Spleen (tissue), 7 donors: Measurements from ENCODE around the gene GCC2.

Experiments used
- POLR2A ChIP-seq, 3 donors: fragments of 450-650 bp; IDR thresholded peaks; one replicate each; pipeline ENCODE4 v1.5.1; 2017; ENCODE audit warnings: antibody characterized with exemption in 3 of 3, mild to moderate bottlenecking in 1 of 3
- POLR2AphosphoS5 ChIP-seq, 3 donors: sonication (generic); formaldehyde crosslinking; IDR thresholded peaks; one replicate each; pipeline ENCODE4 v1.5.1; 2017; ENCODE audit warnings: antibody characterized with exemption in 3 of 3
- TF ChIP-seq, protein P1 (sequence below), 11 experiments: fragments of 200-600 bp in 7 of 11; fragments of 450-650 bp in 4 of 11; sonication (generic) in 4 of 11; IDR thresholded peaks in 8 of 11; conservative IDR thresholded peaks in 3 of 11; 1 replicate in 7 of 11; 2 replicates in 4 of 11; pipeline versions ENCODE4 v1.4.0 to v1.8.0; 2016 to 2021; ENCODE audit warnings: antibody characterized with exemption in 11 of 11, inconsistent platforms in 4 of 11, mild to moderate bottlenecking in 1 of 11
- donor health status: DM: no; HTN: no; CAD: no; lungs with moderate emphysema.
- donor health status: DM: no; HTN: no; CAD: no.
- donor health status: DM: no; HTN: no; CAD: no.

DNA sequence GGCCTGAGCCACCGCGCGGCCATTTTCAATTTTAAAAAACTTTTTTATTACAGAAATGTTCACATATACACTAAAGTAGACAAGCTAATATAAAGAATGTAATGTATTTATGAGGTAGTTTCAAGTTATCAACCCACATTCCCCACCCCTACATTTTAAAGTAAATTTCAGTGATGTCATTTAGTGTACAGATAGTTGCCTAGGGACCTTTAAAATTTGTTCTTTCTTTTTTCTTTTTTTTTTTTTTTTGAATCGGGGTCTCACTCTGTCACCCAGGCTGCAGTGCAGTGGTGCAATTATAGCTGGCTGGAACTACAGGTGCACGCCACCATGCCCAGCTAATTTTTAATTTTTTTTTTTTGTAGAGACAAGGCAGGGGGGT, 82.7 kb downstream of the GCC2 start:
- TF ChIP-seq, protein P1, sequence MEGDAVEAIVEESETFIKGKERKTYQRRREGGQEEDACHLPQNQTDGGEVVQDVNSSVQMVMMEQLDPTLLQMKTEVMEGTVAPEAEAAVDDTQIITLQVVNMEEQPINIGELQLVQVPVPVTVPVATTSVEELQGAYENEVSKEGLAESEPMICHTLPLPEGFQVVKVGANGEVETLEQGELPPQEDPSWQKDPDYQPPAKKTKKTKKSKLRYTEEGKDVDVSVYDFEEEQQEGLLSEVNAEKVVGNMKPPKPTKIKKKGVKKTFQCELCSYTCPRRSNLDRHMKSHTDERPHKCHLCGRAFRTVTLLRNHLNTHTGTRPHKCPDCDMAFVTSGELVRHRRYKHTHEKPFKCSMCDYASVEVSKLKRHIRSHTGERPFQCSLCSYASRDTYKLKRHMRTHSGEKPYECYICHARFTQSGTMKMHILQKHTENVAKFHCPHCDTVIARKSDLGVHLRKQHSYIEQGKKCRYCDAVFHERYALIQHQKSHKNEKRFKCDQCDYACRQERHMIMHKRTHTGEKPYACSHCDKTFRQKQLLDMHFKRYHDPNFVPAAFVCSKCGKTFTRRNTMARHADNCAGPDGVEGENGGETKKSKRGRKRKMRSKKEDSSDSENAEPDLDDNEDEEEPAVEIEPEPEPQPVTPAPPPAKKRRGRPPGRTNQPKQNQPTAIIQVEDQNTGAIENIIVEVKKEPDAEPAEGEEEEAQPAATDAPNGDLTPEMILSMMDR (IDR thresholded peaks at IDR 0.05 in 8 of 11, conservative IDR thresholded peaks at IDR 0.05 in 3 of 11), result no peak
- TF ChIP-seq POLR2A (IDR thresholded peaks at IDR 0.05) (no peak), POLR2AphosphoS5 (IDR thresholded peaks at IDR 0.05) (no peak)
